Measurements from ENCODE around the gene CCDC122.

The CCDC122 gene

GRCh38 chr13:43786766-43787517 is 92.6 kb downstream of the CCDC122 start, which contains the start of gene ENOX1:
Gene ENOX1, minus strand, starts transcription at chr13:43786972.
- TF ChIP-seq TCF12 (IDR thresholded peaks at IDR 0.05; ENCODE audit: low read depth): no peak
- TF ChIP-seq REST (IDR thresholded peaks at IDR 0.05; ENCODE audit: low read depth): no peak
- TF ChIP-seq MAX (IDR thresholded peaks at IDR 0.05): peak; percentile 68
- TF ChIP-seq NFIC (IDR thresholded peaks at IDR 0.05): no peak
- no peak for TF ChIP-seq TEAD4 (IDR thresholded peaks at IDR 0.05)
- TF ChIP-seq USF1 (IDR thresholded peaks at IDR 0.05): peak; percentile 53; the same call in 1 of the 2 replicates
- TF ChIP-seq CEBPB (IDR thresholded peaks at IDR 0.05): no peak
- no peak for TF ChIP-seq RAD21 (IDR thresholded peaks at IDR 0.05; ENCODE audit: low read depth)
- no peak for TF ChIP-seq CREB1 (IDR thresholded peaks at IDR 0.05; ENCODE audit: low read depth)
- TF ChIP-seq EGR1 (IDR thresholded peaks at IDR 0.05): no peak

GRCh38 chr13:43786472-43786765 is 93.1 kb downstream of the CCDC122 start:
- TF ChIP-seq EP300 (IDR thresholded peaks at IDR 0.05; ENCODE audit: borderline replicate concordance): no peak
- no peak for TF ChIP-seq ZBTB7A (IDR thresholded peaks at IDR 0.05; ENCODE audit: low read depth)
- TF ChIP-seq EGR1 (IDR thresholded peaks at IDR 0.05): no peak
- TF ChIP-seq USF1 (IDR thresholded peaks at IDR 0.05): no peak
- no peak for TF ChIP-seq CREB1 (IDR thresholded peaks at IDR 0.05; ENCODE audit: low read depth)
- TF ChIP-seq CEBPB (IDR thresholded peaks at IDR 0.05): no peak
- no peak for TF ChIP-seq RAD21 (IDR thresholded peaks at IDR 0.05; ENCODE audit: low read depth)
- no peak for TF ChIP-seq NFIC (IDR thresholded peaks at IDR 0.05)
- no peak for TF ChIP-seq TEAD4 (IDR thresholded peaks at IDR 0.05)
- no peak for TF ChIP-seq REST (IDR thresholded peaks at IDR 0.05; ENCODE audit: low read depth)
- no peak for TF ChIP-seq YY1 (IDR thresholded peaks at IDR 0.05; ENCODE audit: low read depth)
